Esophagus muscularis mucosa (tissue), 3 donors: Measurements from ENCODE around the gene AK5.

ENCODE experiments used
- CTCF ChIP-seq, 3 experiments: fragments of 200-600 bp in 2 of 3; fragments of 450-650 bp in 1 of 3; sonication (generic) in 2 of 3; IDR thresholded peaks; one replicate each; pipeline ENCODE4 v1.5.1; 2017 to 2019; ENCODE audit warnings: antibody characterized with exemption in 3 of 3, mild to moderate bottlenecking in 2 of 3, moderate library complexity in 1 of 3
- POLR2A ChIP-seq: fragments of 450-650 bp; IDR thresholded peaks from one replicate; pipeline ENCODE4 v1.6.1; 2017; ENCODE audit warnings: antibody characterized with exemption, moderate library complexity, mild to moderate bottlenecking, low read depth
- POLR2AphosphoS5 ChIP-seq, 2 donors: sonication (generic); formaldehyde crosslinking; IDR thresholded peaks; one replicate each; pipeline ENCODE4 v1.6.1; 2017; ENCODE audit warnings: antibody characterized with exemption in 2 of 2

GRCh38 chr1:77356136-77356535, 74.3 kb downstream of the AK5 start:
- TF ChIP-seq CTCF (IDR thresholded peaks at IDR 0.05) (no peak), POLR2A (no peak), POLR2AphosphoS5 (IDR thresholded peaks at IDR 0.05) (no peak)
